ENCODE results near the gene COL17A1.

- TF ChIP-seq CTCF (conservative IDR thresholded peaks at IDR 0.05; ENCODE audit: low read depth in 2 of 2) (no peak), JUNB (IDR thresholded peaks at IDR 0.05; ENCODE audit: unreplicated experiment) (no peak), EZH2phosphoT487 (IDR thresholded peaks at IDR 0.05; ENCODE audit: unreplicated experiment) (no peak), POLR2AphosphoS5 (IDR thresholded peaks at IDR 0.05; ENCODE audit: low read depth) (no peak), ZNF331 (CRISPR knock-in tag; IDR thresholded peaks at IDR 0.05; ENCODE audit: low read depth) (no peak), EZH2 (IDR thresholded peaks at IDR 0.05; ENCODE audit: low read depth, unreplicated experiment) (no peak), CREB1 (CRISPR knock-in tag; IDR thresholded peaks at IDR 0.05; ENCODE audit: low read depth) (no peak), ZNF114 (CRISPR knock-in tag; IDR thresholded peaks at IDR 0.05) (no peak), REST (IDR thresholded peaks at IDR 0.05; ENCODE audit: unreplicated experiment) (no peak), ZNF462 (CRISPR knock-in tag; IDR thresholded peaks at IDR 0.05) (no peak)
Observed at GRCh38 chr10:104067525-104067924, 18.2 kb downstream of the COL17A1 start.
